ENCODE results near the gene PTPRT. TPM values are rescaled to one million over a fixed set of nuclear protein-coding genes. Genes with fewer than 3 reads are reported as not detected.

PTPRT gene
- total RNA-seq, 1 donor from 2014 or later = not detected

GRCh38 chr20:42338294-42339201 lies 851.2 kb downstream of the PTPRT start:
- DNase-seq (ENCODE audit: low spot score) = no peak

DNA sequence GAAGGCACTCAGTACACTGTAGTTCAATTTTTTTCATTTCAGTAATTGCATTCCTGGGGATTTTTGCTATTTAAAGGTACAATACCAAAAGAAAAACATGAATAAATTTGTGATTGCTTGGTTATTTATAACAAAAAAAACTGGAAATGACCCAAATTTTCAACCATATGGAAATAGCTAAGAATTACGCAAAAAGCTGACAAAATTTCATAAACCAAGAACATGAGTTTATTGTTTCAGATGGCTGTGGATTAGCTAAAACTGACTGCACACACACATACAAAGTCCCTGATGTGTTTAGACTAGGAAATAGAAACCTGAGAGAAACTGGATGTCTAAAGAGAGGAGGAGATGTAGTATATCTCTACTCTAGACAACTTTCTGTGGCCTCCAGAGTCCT lies 853.1 kb downstream of the PTPRT start:
- no peak for DNase-seq (ENCODE audit: low spot score)

- no peak for DNase-seq (ENCODE audit: low spot score)
These were observed 870.3 kb downstream of the PTPRT start for GRCh38 chr20:42319252-42320013.

DNA sequence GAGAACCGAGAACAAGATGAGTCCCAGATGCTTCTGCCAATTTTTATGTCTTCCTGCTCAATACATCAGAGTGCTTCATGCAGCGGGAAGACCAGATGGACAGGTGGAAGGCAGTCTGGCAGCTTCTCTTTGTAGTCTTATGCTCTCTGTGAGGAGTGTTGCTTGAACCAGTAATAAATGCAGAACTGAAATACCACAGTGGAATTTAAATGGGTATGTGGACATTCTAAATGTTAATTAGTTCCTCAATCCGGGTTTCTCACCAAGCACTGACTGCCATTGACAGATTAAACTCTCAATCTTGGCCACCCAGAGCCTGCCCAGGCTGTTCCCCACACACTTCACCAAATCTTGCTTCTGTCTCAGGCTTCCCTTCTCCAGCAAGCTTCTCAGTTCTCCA lies 876.0 kb downstream of the PTPRT start:
- no peak for DNase-seq (ENCODE audit: low spot score)

DNA sequence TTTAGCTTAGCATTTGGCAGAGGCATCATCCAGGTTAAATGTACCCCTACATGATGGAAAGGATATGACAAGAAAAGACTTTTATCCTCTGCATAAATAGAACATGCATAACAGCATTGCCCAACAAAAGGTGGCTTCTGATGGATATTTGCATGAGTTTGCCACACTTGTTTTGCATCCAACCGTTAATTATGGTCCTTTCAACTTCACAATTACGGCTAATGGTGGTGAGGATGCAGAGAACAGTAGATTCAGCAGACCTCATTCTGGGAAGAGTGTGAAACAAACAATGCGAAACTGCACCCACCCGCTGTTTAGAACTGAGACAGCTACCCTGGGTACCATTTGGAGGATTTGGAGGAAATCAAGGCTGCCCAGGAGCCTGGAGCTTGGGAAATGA lies 880.7 kb downstream of the PTPRT start:
- no peak for DNase-seq (ENCODE audit: low spot score)

- DNase-seq (ENCODE audit: low spot score) = no peak
These were observed 881.5 kb downstream of the PTPRT start for GRCh38 chr20:42308171-42308570.

- DNase-seq (ENCODE audit: low spot score) = no peak
These were observed 894.1 kb downstream of the PTPRT start for GRCh38 chr20:42295592-42295991.

GRCh38 chr20:42294976-42295375 lies 894.7 kb downstream of the PTPRT start:
- DNase-seq (ENCODE audit: low spot score) = no peak

DNA sequence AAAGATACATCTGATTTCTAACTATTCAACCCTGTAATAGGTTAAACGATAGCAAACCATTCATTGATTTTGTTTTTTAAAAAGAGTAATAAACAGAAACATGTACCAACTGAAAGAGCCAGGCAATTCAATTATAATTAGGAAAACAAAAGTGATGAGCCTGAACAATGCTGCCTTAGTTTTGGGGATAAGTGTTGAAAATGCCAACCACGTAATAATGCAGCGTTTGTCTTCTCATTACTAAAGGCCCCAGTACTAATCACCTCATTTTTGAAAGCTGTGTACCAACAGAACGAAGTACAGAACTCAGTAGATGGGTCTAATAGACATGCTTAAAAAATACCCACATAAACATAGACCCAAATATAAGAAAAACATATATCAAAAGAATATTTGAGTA lies 907.9 kb downstream of the PTPRT start:
- DNase-seq (ENCODE audit: low spot score) = no peak

- DNase-seq (ENCODE audit: low spot score) = no peak
These were observed 912.7 kb downstream of the PTPRT start for GRCh38 chr20:42276718-42277602.

- DNase-seq (ENCODE audit: low spot score) = no peak
These were observed 914.7 kb downstream of the PTPRT start for GRCh38 chr20:42274986-42275385.

DNA sequence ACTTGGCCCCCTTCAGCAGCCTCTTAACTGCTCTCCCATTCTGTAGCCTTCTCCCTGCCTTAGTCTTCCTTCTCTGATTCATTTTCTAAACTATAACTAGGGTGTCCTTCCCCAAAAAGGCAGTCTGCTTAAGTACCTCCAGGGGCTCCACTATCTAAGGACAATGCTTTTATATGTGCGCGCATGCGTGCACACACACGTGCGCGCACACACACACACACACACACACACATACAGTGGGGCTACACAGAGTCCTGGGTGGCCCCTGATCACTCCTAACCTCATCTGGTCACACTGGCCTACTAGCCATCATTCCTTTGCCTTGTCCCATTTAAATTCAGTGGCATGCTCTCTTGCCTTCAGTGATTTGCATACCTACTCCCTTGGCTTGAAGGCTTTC lies 917.2 kb downstream of the PTPRT start:
- no peak for DNase-seq (ENCODE audit: low spot score)

DNA sequence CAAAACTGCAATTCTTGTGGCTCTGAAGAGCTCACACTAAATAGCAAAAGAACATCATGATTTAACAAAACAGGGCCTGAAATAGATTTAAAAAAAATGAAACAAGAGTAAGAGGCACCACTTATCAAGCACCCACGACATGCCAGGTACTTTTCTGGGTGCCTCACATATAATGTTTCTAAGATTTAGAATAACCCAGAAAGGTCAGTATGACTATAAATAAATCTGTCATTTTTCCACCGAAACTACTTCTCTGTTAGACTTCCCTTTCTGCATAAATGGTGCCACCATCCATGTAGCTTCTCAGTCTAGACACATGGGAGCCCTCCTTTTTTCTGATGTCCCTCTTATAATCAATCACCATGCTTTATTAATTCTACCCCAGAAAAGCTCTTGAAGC lies 919.2 kb downstream of the PTPRT start:
- no peak for DNase-seq (ENCODE audit: low spot score)

- no peak for DNase-seq (ENCODE audit: low spot score)
These were observed 921.8 kb downstream of the PTPRT start for GRCh38 chr20:42267793-42268384.

DNA sequence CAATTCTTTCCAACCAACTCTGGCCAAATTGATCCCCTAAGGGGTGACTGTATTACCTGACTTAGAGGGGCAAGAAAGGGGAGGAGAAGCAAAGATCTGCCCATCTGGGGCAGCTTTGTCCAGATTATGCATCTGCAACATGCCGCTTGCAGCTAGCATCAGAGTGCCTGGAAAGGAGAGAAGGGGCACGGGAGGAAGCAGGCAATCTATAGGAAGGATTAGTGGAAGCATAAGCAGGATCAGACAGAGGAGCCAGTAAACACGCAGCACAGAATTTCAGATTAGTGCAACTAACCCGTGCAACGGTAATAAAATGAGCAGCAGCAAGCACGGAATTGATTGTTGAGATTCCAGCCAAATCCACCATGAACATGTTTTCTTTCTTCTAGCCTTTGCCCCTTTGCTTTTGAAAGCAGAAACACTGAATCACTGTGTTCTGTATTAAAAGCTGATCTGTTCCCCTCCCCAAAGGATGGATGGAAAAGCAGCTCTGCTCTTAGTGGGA lies 927.9 kb downstream of the PTPRT start:
- DNase-seq (ENCODE audit: low spot score) = no peak

DNA sequence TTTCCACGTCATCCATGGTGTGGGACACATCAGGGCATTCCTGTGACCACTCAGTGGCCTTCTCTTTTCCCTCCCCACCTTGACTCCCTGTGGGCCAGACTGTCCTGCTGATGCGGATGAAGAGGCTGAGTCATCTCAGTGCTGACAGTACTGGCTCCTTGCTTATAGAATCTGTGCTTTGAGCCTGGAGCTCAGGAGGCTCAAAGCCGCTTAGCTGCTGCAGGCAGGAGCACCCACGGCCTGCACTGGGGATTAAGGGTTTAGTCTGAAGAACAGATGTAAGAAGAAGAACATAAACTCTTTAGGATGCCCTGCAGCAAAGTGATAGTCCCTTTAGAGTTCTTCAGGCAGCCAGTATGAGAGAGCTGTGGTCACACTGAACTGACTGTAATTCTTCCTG lies 929.5 kb downstream of the PTPRT start:
- DNase-seq (ENCODE audit: low spot score) = no peak

GRCh38 chr20:42259389-42259788 lies 930.3 kb downstream of the PTPRT start:
- DNase-seq (ENCODE audit: low spot score) = no peak

DNA sequence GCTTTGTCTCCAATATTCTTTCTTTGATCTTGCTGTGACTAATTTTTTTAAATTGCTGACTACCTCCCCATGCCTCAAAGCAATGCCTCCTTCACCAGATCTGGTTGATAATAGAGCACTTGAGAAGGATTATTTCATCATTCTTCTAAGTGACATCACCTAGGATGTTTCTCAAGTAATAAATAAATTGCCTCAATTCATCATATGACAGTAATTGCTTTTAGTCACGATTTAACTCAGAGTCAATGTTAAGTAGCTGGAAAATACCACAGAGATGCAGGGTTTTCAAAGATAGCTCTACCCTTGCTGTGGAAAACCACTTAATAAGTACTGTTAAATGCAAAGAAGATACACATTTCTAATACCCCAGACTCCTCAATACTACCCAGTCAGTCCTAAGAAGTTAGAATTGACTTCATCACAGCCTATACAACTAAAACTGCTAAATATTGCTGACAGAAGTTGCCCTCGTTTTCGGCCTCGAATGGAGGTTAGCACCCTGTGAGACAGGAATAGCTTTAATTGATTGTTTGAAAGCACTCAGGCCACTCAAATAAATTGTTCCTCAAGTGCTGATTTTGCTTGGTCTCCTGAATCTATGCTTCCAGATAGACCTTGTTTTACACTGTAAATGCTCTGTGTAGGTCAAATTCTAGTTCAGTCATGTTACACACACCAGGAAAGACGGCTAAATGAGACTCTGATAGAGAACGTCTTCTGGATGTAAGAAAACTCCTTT lies 931.0 kb downstream of the PTPRT start:
- DNase-seq (ENCODE audit: low spot score) = no peak

DNA sequence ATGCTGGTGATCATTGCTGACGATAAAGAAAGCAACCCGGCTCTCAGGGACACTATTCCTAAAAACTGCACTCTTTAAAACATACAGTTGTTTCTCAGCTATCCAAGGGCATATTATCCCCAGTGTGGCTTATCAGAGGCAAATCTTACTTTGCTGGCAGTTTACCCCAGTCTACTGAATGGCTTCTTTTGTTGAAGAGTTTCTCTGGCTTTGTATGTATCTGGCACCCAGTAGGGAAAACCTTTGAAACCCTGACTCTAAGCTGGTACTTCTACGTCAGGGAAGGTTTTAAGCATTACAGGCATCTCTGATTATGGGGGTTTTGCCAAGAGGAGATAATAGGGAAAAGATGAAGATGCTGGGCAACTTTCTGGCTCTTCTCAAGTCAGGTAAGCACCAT lies 933.9 kb downstream of the PTPRT start:
- DNase-seq (ENCODE audit: low spot score) = no peak

GRCh38 chr20:42254673-42255072 lies 935.0 kb downstream of the PTPRT start:
- no peak for DNase-seq (ENCODE audit: low spot score)

All from mesenteric fat pad (tissue), 1 donor.